BLaER1 treated with 17β-estradiol and CSF1 and Interleukin-3, amounts not matched to agents 10 nM and 100 nM (cell line): ENCODE data around the gene NSUN3.
A peak's percentile ranks its signal among the peaks of the same experiment; 100 is the strongest.

Source experiments
- H3K27ac ChIP-seq, 11 experiments: shearing (Covaris generic); formaldehyde crosslinking; 2 replicates each; pipeline ENCODE4 v1.8.1; 2022
- H3K27me3 ChIP-seq, 11 experiments: shearing (Covaris generic); formaldehyde crosslinking; 2 replicates each; pipeline ENCODE4 v1.8.1; 2022
- H3K36me3 ChIP-seq, 11 experiments: shearing (Covaris generic); formaldehyde crosslinking; 2 replicates each; pipeline ENCODE4 v1.8.1; 2022
- H3K4me1 ChIP-seq, 10 experiments: shearing (Covaris generic); formaldehyde crosslinking; 2 replicates each; pipeline ENCODE4 v1.8.1; 2022
- H3K4me2 ChIP-seq, 11 experiments: shearing (Covaris generic); formaldehyde crosslinking; 2 replicates each; pipeline ENCODE4 v1.8.1; 2022
- H3K4me3 ChIP-seq, 10 experiments: shearing (Covaris generic); formaldehyde crosslinking; 2 replicates each; pipeline ENCODE4 v1.8.1; 2022
- H3K9ac ChIP-seq, 11 experiments: shearing (Covaris generic); formaldehyde crosslinking; 2 replicates each; pipeline ENCODE4 v1.8.1; 2022
- H3K9me3 ChIP-seq, 11 experiments: shearing (Covaris generic); formaldehyde crosslinking; replicated peaks in 1 of 11; 2 replicates each; pipeline ENCODE4 v1.8.1; 2022
- H4K20me1 ChIP-seq, 11 experiments: shearing (Covaris generic); formaldehyde crosslinking; 2 replicates each; pipeline ENCODE4 v1.8.1; 2022
- Cebpa-rat ChIP-seq, 11 experiments: shearing (Covaris generic); IDR thresholded peaks; 2 replicates each; pipeline ENCODE4 v1.8.1; 2022

The NSUN3 gene

GRCh38 chr3:94127115-94127514 is 64.3 kb downstream of the NSUN3 start:
- TF ChIP-seq Cebpa-rat (IDR thresholded peaks at IDR 0.05), result no peak
- no peak overlapping the region for H3K27ac ChIP-seq
- no peak overlapping the region for H3K4me2 ChIP-seq
- no peaks in the 10 kb centered on the region for H4K20me1 ChIP-seq
- H3K4me1 ChIP-seq, result peaks cover 0 to 12% (median 0%) of the 10 kb centered on the region in 10 experiments; a peak in 2 of 20 replicates
- H3K27me3 ChIP-seq, result no peaks in the 10 kb centered on the region
- no peaks in the 10 kb centered on the region for H3K9me3 ChIP-seq
- H3K36me3 ChIP-seq, result peaks cover 35 to 78% (median 51%) of the 10 kb centered on the region in 11 experiments
- H3K4me3 ChIP-seq, result no peak overlapping the region
- H3K9ac ChIP-seq, result no peak overlapping the region

GRCh38 chr3:94130690-94131089 is 67.8 kb downstream of the NSUN3 start:
- H3K9me3 ChIP-seq, result no peaks in the 10 kb centered on the region
- TF ChIP-seq Cebpa-rat (IDR thresholded peaks at IDR 0.05), result no peak
- peaks cover 24 to 49% (median 35%) of the 10 kb centered on the region in 11 experiments for H3K36me3 ChIP-seq
- peak overlapping the region in 1 of 11 experiments; percentile 10; a peak in 2 of 22 replicates for H3K4me2 ChIP-seq
- no peak overlapping the region for H3K9ac ChIP-seq
- no peaks in the 10 kb centered on the region for H3K27me3 ChIP-seq
- H4K20me1 ChIP-seq, result no peaks in the 10 kb centered on the region
- no peak overlapping the region for H3K27ac ChIP-seq
- H3K4me1 ChIP-seq, result peaks cover 0 to 6% (median 0%) of the 10 kb centered on the region in 10 experiments; a peak in 1 of 20 replicates
- H3K4me3 ChIP-seq, result no peak overlapping the region

GRCh38 chr3:94132777-94133176 is 69.9 kb downstream of the NSUN3 start:
- no peak overlapping the region for H3K9ac ChIP-seq
- H3K36me3 ChIP-seq, result peaks cover 9 to 28% (median 16%) of the 10 kb centered on the region in 11 experiments; a peak in 20 of 22 replicates
- H3K4me3 ChIP-seq, result no peak overlapping the region
- no peak overlapping the region for H3K27ac ChIP-seq
- no peaks in the 10 kb centered on the region for H3K27me3 ChIP-seq
- H3K4me2 ChIP-seq, result no peak overlapping the region
- no peaks in the 10 kb centered on the region for H3K9me3 ChIP-seq
- peaks cover 0 to 6% (median 0%) of the 10 kb centered on the region in 10 experiments; a peak in 1 of 20 replicates for H3K4me1 ChIP-seq
- TF ChIP-seq Cebpa-rat (IDR thresholded peaks at IDR 0.05), result no peak
- no peaks in the 10 kb centered on the region for H4K20me1 ChIP-seq

- H3K4me1 ChIP-seq, result no peaks in the 10 kb centered on the region
- H3K4me3 ChIP-seq, result no peak overlapping the region
- no peaks in the 10 kb centered on the region for H3K36me3 ChIP-seq
- TF ChIP-seq Cebpa-rat (IDR thresholded peaks at IDR 0.05), result no peak
- H3K4me2 ChIP-seq, result no peak overlapping the region
- H3K27me3 ChIP-seq, result no peaks in the 10 kb centered on the region
- H4K20me1 ChIP-seq, result no peaks in the 10 kb centered on the region
- H3K9me3 ChIP-seq, result no peaks in the 10 kb centered on the region
- no peak overlapping the region for H3K27ac ChIP-seq
- no peak overlapping the region for H3K9ac ChIP-seq
These were observed 73.3 kb downstream of the NSUN3 start for GRCh38 chr3:94136133-94136532.

GRCh38 chr3:94137377-94137776 is 74.5 kb downstream of the NSUN3 start:
- no peak overlapping the region for H3K9ac ChIP-seq
- no peaks in the 10 kb centered on the region for H3K36me3 ChIP-seq
- H3K27ac ChIP-seq, result no peak overlapping the region
- no peaks in the 10 kb centered on the region for H3K9me3 ChIP-seq
- no peak overlapping the region for H3K4me2 ChIP-seq
- no peak for TF ChIP-seq Cebpa-rat (IDR thresholded peaks at IDR 0.05)
- no peaks in the 10 kb centered on the region for H3K4me1 ChIP-seq
- no peaks in the 10 kb centered on the region for H4K20me1 ChIP-seq
- H3K27me3 ChIP-seq, result no peaks in the 10 kb centered on the region
- H3K4me3 ChIP-seq, result no peak overlapping the region

GRCh38 chr3:94146455-94146854 is 83.6 kb downstream of the NSUN3 start:
- Histone ChIP-seq H3K4me3 (no peak overlapping the region), H3K9me3 (no peaks in the 10 kb centered on the region), H3K27ac (no peak overlapping the region), H4K20me1 (no peaks in the 10 kb centered on the region), H3K4me1 (no peaks in the 10 kb centered on the region), H3K36me3 (no peaks in the 10 kb centered on the region), H3K4me2 (no peak overlapping the region), H3K27me3 (no peaks in the 10 kb centered on the region), H3K9ac (no peak overlapping the region)
- no peak for TF ChIP-seq Cebpa-rat (IDR thresholded peaks at IDR 0.05)

- Histone ChIP-seq H3K4me2 (no peak overlapping the region), H3K36me3 (no peaks in the 10 kb centered on the region), H4K20me1 (no peaks in the 10 kb centered on the region), H3K4me3 (no peak overlapping the region), H3K9ac (no peak overlapping the region), H3K4me1 (no peaks in the 10 kb centered on the region), H3K27ac (no peak overlapping the region), H3K9me3 (no peaks in the 10 kb centered on the region), H3K27me3 (no peaks in the 10 kb centered on the region)
- TF ChIP-seq Cebpa-rat (IDR thresholded peaks at IDR 0.05), result no peak
These were observed 84.2 kb downstream of the NSUN3 start for GRCh38 chr3:94147012-94147411.

GRCh38 chr3:94150113-94150512 is 87.3 kb downstream of the NSUN3 start:
- H3K9ac ChIP-seq, result no peak overlapping the region
- no peaks in the 10 kb centered on the region for H4K20me1 ChIP-seq
- TF ChIP-seq Cebpa-rat (IDR thresholded peaks at IDR 0.05), result no peak
- H3K36me3 ChIP-seq, result no peaks in the 10 kb centered on the region
- no peaks in the 10 kb centered on the region for H3K9me3 ChIP-seq
- no peaks in the 10 kb centered on the region for H3K27me3 ChIP-seq
- no peak overlapping the region for H3K4me2 ChIP-seq
- H3K27ac ChIP-seq, result no peak overlapping the region
- H3K4me1 ChIP-seq, result no peaks in the 10 kb centered on the region
- no peak overlapping the region for H3K4me3 ChIP-seq

- Histone ChIP-seq H3K36me3 (no peaks in the 10 kb centered on the region), H3K9ac (no peak overlapping the region), H3K9me3 (no peaks in the 10 kb centered on the region), H3K27me3 (no peaks in the 10 kb centered on the region), H3K4me3 (no peak overlapping the region), H4K20me1 (no peaks in the 10 kb centered on the region), H3K27ac (no peak overlapping the region), H3K4me1 (no peaks in the 10 kb centered on the region), H3K4me2 (no peak overlapping the region)
- no peak for TF ChIP-seq Cebpa-rat (IDR thresholded peaks at IDR 0.05)
These were observed 93.8 kb downstream of the NSUN3 start for GRCh38 chr3:94156626-94157025.

GRCh38 chr3:94158512-94158911 is 95.7 kb downstream of the NSUN3 start:
- Histone ChIP-seq H3K9me3 (no peaks in the 10 kb centered on the region), H3K27me3 (no peaks in the 10 kb centered on the region), H3K4me1 (no peaks in the 10 kb centered on the region), H3K9ac (no peak overlapping the region), H3K4me3 (no peak overlapping the region), H3K27ac (no peak overlapping the region), H4K20me1 (no peaks in the 10 kb centered on the region), H3K4me2 (no peak overlapping the region), H3K36me3 (no peaks in the 10 kb centered on the region)
- no peak for TF ChIP-seq Cebpa-rat (IDR thresholded peaks at IDR 0.05)
